ENCODE measurements around the gene OVOL3. TPM values are rescaled to one million over a fixed set of nuclear protein-coding genes. Genes with fewer than 3 reads are reported as not detected.

OVOL3 gene
- total and polyA plus RNA-seq, 3 donors from 2014 or later = 2.6 to 3.4 (median 3.3) TPM

DNA sequence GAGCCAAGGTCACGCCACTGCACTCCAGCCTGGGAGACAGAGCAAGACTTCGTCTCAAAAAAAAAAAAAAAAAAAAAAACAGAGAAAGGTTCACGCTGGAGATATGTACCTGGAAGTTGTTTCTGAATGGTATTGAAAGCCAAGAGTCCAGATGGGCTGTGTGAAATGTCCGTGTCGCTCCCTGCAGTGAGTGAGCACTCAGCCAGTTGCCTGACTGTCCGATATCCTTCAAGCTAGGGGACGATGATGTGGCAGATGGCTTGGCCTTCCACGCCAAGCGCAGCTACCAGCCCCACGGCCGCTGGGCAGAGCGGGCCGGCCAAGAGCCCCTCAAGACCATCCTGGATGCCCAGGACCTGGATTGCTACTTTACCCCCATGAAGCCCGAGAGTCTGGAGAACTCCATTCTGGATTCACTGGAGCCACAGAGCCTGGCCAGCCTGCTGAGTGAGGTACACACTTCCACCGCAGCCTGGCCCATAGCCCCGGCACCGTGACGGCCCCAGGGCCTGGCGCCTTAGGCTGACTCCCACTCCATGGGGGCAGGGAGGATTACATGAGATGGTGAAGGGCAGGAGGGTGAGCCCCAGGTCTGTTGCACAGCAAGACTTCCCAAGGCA is 11.7 kb upstream of the OVOL3 start:
- Histone ChIP-seq H3K4me3 (no peak overlapping the region), H3K36me3 (ENCODE audit: low read depth, missing control alignments) (no peaks in the 10 kb centered on the region), H3K27ac (no peak overlapping the region), H3K9me3 (no peaks in the 10 kb centered on the region), H3K27me3 (no peaks in the 10 kb centered on the region), H3K4me1 (no peaks in the 10 kb centered on the region)
- no peak for DNase-seq
- TF ChIP-seq CTCF (IDR thresholded peaks at IDR 0.05) (no peak), POLR2A (IDR thresholded peaks at IDR 0.05) (no peak)
- intact Hi-C loops (cut with DNase I; ENCODE audit: low total_unique reads) = no loop called here
- WGBS, 2 donors = 86 to 89% methylated on average over 17 to 19 of the region's 19 CpGs

DNA sequence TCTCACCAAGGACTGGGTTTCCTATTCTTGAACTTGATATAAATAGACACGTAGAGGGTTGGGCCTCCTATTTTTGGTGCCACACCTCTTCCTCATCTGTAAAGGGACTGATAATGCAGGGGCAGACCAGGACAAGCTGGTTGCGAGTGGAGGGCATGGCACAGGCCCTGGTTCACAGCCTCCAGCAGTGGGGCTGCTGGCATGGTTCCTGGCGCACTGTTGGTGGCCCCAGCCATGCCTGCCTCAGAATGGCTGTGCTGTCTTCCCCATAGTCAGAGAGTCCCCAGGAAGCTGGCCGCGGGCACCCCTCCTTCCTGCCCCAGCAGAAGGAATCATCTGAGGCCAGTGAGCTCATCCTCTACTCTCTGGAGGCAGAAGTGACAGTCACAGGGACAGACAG is 10.5 kb upstream of the OVOL3 start:
- no peak for DNase-seq
- no peaks in the 10 kb centered on the region for H3K36me3 ChIP-seq (ENCODE audit: low read depth, missing control alignments)
- no peak overlapping the region for H3K27ac ChIP-seq
- no peaks in the 10 kb centered on the region for H3K9me3 ChIP-seq
- no peaks in the 10 kb centered on the region for H3K4me1 ChIP-seq
- no peak for TF ChIP-seq CTCF (IDR thresholded peaks at IDR 0.05)
- TF ChIP-seq POLR2A (IDR thresholded peaks at IDR 0.05) = no peak
- no peaks in the 10 kb centered on the region for H3K27me3 ChIP-seq
- WGBS, 2 donors = 86% methylated on average over 5 of the region's 5 CpGs
- no peak overlapping the region for H3K4me3 ChIP-seq
- intact Hi-C loops (cut with DNase I; ENCODE audit: low total_unique reads) = no loop called here

- no peaks in the 10 kb centered on the region for H3K9me3 ChIP-seq
- intact Hi-C loops (cut with DNase I; ENCODE audit: low total_unique reads) = no loop called here
- TF ChIP-seq POLR2A (IDR thresholded peaks at IDR 0.05) (no peak), CTCF (IDR thresholded peaks at IDR 0.05) (no peak)
- H3K4me3 ChIP-seq = no peak overlapping the region
- no peak for DNase-seq
- no peaks in the 10 kb centered on the region for H3K4me1 ChIP-seq
- H3K27ac ChIP-seq = no peak overlapping the region
- WGBS, 2 donors = 90 to 93% methylated on average over 23 to 27 of the region's 27 CpGs
- no peaks in the 10 kb centered on the region for H3K36me3 ChIP-seq (ENCODE audit: low read depth, missing control alignments)
- H3K27me3 ChIP-seq = no peaks in the 10 kb centered on the region
These were observed 9.2 kb upstream of the OVOL3 start for GRCh38 chr19:36101550-36102327.

DNA sequence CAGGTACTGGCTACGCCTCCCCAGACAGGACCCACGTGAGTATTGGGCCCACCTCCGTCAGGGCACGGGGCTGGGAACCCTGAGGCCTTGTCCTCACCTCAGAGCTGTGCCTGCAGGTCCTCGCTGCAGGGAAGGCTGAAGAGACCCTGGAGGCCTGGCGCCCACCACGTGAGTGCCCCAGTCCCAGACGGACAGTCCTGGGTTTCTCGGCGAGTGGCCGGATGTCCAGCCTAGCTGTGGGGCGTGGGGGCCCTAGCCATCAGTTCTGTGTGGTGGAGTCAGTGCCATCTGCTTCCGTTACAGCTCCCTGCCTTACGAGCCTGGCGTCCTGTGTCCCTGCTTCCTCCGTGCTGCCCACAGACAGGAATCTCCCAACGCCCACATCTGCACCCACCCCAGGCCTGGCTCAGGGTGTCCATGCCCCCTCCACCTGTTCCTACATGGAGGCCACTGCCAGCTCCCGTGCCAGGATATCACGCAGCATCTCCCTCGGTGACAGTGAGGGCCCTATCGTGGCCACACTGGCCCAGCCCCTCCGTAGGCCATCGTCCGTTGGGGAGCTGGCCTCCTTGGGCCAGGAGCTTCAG is 7.8 kb upstream of the OVOL3 start:
- Histone ChIP-seq H3K4me3 (no peak overlapping the region), H3K9me3 (no peaks in the 10 kb centered on the region), H3K27me3 (no peaks in the 10 kb centered on the region), H3K36me3 (ENCODE audit: low read depth, missing control alignments) (no peaks in the 10 kb centered on the region), H3K4me1 (no peaks in the 10 kb centered on the region), H3K27ac (no peak overlapping the region)
- TF ChIP-seq CTCF (IDR thresholded peaks at IDR 0.05) = no peak
- TF ChIP-seq POLR2A (IDR thresholded peaks at IDR 0.05) = no peak
- no peak for DNase-seq
- WGBS, 2 donors = 95% methylated on average over 14 to 23 of the region's 24 CpGs
- intact Hi-C loops (cut with DNase I; ENCODE audit: low total_unique reads) = no loop called here
